HuH-7 (cell line): Measurements from ENCODE around the gene LPCAT3.

Experiments used
- DNase-seq: peaks from one replicate; pipeline ENCODE4 v3.0.0; 2011; ENCODE audit warnings: low spot score

The LPCAT3 gene

GRCh38 chr12:6952863-6953441, 65.3 kb downstream of the LPCAT3 start:
- DNase-seq = no peak

DNA sequence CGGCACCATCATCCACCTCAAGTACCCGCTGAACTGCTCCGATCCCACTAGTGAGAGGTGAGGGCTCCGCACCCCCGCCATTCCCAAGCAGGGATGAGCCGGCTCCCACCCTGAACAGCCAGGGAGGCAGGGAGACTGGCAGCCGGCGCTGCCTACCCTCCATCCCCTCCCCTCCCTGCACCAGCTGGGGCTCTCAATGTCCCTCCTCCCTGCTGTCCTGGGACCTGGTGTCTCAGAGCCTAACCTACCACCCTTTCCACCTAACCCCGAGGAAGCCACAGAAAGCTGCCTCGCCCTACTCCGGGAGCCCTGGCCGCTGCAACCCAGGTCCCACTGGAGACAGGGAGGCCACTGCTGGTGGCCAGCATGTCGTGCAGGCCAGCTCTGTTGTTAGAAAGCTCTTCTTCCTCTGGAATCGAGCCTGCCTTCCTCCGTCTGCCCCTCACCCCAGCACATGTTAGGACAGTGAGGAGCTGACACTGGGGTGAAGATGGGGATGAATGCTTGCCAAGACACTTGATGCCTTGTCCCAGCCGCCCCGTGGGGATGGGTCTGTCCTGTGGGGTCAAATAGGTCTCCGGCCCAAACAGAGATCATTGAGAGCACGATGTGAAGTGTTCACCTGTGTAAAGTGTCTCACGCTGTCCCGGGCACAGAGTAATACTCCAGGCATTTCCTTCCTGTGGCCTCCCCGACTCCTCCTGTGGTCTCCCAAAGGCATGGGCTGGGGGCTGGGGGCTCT, 66.0 kb downstream of the LPCAT3 start:
- no peak for DNase-seq

- no peak for DNase-seq
Observed at GRCh38 chr12:6951551-6952120, 66.6 kb downstream of the LPCAT3 start.

- DNase-seq = no peak
Observed at GRCh38 chr12:6950811-6951540, 67.3 kb downstream of the LPCAT3 start, which contains the start of gene PTPN6. PTPN6 (plus strand) TSS chr12:6951356; CDS start chr12:6951513, 157 bp downstream.

DNA sequence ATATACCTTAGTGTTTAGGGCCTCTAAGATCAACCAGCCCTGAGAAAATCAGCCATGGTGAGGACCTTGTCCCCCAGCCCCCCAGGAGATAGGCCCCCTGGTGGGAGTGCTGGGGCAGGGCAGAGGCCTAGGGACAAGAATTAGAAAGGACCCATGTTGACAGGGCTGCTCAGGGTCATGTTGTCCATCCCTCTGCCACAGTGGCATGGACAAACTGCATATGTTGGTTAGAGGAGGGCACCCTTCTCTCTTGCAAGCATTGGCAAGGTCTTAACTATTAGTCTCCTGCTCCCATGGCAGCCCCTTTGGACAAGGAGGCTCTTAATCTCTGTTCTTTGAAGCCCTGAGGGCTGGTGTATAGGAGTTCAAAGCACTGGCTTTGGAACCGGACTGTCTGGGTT, 67.9 kb downstream of the LPCAT3 start:
- DNase-seq = peak; percentile 60

- no peak for DNase-seq
Observed at GRCh38 chr12:6948873-6949594, 69.2 kb downstream of the LPCAT3 start.

DNA sequence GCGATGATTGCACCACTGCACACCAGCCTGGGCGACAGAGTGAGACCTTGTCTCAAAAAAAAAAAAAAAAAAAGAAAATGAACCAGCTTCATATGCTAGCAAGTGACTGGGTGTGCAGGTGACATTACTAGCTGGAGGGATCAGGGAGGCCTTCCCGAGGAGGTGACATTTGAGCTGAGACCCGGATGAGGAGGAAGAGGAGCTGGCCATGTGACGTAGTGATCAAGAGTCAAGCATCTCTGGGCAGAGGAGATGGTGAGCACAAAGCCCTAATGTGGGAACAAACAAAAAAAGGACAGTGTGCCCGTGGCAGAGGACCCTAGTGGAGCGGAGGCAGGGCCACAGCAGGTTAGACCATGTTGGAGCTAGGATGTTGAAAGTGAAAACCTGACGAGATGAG, 70.7 kb downstream of the LPCAT3 start:
- DNase-seq = no peak

- DNase-seq = no peak
Observed at GRCh38 chr12:6946920-6947374, 71.3 kb downstream of the LPCAT3 start.

GRCh38 chr12:6946033-6946919, 72.0 kb downstream of the LPCAT3 start:
- peak; percentile 96 for DNase-seq

DNA sequence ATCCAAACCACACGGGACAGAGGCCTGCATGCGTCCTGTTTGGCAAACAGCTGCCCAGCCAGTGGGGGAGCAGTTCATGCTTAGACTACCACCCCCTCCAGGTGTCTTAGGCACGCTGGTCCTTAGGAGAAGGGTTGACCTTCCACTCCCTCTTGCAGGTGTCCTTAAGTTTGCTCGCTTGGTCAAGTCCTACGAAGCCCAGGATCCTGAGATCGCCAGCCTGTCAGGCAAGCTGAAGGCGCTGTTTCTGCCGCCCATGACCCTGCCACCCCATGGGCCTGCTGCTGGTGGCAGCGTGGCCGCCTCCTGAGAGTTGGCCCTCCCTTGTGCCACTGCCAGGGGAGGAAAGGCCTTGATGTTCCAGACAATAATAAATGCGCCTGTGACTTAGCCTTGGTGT, 72.7 kb downstream of the LPCAT3 start:
- DNase-seq = no peak

- DNase-seq = peak; percentile 81
Observed at GRCh38 chr12:6944381-6945186, 73.7 kb downstream of the LPCAT3 start.

- DNase-seq = peak; percentile 81
Observed at GRCh38 chr12:6943722-6944380, 74.4 kb downstream of the LPCAT3 start, which contains the start of the genes C12orf57 and RNU7-1. C12orf57 (plus strand) TSS chr12:6944022; CDS start chr12:6944122, 100 bp downstream. RNU7-1 (plus strand) TSS chr12:6943816.

DNA sequence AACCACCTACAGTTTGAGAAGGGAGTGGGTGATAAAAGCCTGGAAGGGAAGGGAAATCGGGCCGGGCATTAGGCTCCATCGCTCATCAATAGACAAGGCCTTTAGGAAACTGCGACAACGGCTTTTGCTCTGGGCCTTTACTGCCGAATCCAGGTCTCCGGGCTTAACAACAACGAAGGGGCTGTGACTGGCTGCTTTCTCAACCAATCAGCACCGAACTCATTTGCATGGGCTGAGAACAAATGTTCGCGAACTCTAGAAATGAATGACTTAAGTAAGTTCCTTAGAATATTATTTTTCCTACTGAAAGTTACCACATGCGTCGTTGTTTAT, 74.9 kb downstream of the LPCAT3 start:
- DNase-seq = peak; percentile 98

DNA sequence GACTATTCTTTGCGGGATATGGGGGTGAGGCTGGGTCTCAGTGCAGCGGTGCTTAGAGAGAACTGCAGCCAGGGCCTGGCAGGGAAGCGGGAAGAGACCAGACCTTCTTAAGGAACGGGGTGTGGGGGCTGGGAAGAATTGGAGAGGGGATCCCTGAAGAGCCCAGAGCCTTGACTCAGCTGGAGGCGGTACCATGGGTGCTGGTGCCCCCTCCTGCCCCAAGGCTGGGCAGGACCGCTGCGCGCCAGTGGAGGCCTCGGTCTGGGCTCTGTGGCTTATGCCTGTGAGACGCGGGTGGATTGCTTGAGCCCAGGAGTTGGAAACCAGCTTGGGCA, 76.0 kb downstream of the LPCAT3 start:
- no peak for DNase-seq

DNA sequence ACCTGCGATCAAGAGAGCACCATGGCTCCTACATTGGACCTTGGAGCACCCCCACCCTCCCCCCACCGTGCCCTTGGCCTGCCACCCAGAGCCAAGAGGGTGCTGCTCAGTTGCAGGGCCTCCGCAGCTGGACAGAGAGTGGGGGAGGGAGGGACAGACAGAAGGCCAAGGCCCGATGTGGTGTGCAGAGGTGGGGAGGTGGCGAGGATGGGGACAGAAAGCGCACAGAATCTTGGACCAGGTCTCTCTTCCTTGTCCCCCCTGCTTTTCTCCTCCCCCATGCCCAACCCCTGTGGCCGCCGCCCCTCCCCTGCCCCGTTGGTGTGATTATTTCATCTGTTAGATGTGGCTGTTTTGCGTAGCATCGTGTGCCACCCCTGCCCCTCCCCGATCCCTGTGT, 76.5 kb downstream of the LPCAT3 start:
- DNase-seq = no peak

DNA sequence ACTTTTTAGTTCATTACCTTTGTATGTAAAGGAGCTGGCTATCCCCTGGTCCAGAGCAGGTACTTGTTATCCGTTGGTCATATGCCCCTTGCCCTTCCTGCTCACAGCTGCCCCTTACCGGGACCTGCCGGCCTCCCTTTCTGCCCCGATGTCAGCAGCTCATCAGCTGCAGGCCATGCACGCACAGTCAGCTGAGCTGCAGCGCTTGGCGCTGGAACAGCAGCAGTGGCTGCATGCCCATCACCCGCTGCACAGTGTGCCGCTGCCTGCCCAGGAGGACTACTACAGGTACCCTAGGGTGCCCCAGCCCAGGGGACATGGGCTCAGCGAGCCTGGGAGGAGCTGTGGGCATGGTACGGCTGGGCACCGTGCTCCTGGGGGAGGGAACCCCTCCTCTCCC, 77.0 kb downstream of the LPCAT3 start:
- no peak for DNase-seq

DNA sequence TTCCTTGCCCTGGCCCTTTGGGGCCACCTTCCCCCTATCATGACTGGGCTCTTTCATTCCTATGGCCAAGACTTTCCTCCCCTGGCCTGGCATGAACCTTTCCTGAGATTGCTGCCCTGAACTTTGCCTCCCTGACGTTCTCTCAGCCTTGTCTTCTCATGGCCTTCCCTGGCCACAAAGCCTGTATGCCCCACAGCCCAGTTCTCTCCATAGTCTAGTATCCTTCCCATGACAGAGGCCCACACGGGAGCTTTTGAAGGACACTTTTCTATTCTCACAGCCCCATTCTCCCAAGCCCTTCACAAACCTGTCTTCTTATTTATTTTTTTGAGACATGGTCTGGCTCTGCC, 79.1 kb downstream of the LPCAT3 start:
- no peak for DNase-seq

DNA sequence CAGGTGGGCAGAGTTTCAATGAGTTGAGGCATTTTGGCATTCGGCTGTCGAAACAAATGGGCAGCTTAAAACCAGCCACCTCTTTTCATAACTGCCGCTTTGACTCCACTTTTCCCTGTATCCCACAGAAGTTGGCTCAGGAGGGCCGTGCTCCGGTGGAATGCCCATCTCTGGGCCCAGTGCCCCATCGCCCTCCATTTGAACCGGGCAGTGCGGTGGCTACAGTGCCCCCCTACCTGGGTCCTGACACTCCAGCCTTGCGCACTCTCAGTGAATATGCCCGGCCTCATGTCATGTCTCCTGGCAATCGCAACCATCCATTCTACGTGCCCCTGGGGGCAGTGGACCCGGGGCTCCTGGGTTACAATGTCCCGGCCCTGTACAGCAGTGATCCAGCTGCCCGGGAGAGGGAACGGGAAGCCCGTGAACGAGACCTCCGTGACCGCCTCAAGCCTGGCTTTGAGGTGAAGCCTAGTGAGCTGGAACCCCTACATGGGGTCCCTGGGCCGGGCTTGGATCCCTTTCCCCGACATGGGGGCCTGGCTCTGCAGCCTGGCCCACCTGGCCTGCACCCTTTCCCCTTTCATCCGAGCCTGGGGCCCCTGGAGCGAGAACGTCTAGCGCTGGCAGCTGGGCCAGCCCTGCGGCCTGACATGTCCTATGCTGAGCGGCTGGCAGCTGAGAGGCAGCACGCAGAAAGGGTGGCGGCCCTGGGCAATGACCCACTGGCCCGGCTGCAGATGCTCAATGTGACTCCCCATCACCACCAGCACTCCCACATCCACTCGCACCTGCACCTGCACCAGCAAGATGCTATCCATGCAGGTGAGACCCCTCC, 79.7 kb downstream of the LPCAT3 start:
- DNase-seq = no peak
